Left ventricle myocardium inferior (tissue), 1 donor: ENCODE results near the gene INPP4B. TPM values are rescaled to one million over a fixed set of nuclear protein-coding genes. Genes with fewer than 3 reads are reported as not detected.

Experiments used
- DNase-seq: peaks from one replicate; pipeline ENCODE4 v3.0.0-alpha.2; 2020
- H3K27ac ChIP-seq: fragments of 200-600 bp; replicated peaks from 2 replicates; pipeline ENCODE4 v1.8.0; 2021
- H3K27me3 ChIP-seq: fragments of 200-600 bp; 2 replicates; pipeline ENCODE4 v1.8.0; 2021; ENCODE audit warnings: low read depth
- H3K36me3 ChIP-seq: fragments of 200-600 bp; 2 replicates; pipeline ENCODE4 v1.8.0; 2021
- H3K4me1 ChIP-seq: fragments of 200-600 bp; 2 replicates; pipeline ENCODE4 v1.8.0; 2021
- H3K4me3 ChIP-seq: fragments of 200-600 bp; 2 replicates; pipeline ENCODE4 v1.8.0; 2021; ENCODE audit warnings: mild to moderate bottlenecking, moderate library complexity
- H3K9me3 ChIP-seq: fragments of 200-600 bp; replicated peaks from 2 replicates; pipeline ENCODE4 v1.8.0; 2021
- CTCF ChIP-seq: fragments of 200-600 bp; IDR thresholded peaks from 2 replicates; pipeline ENCODE4 v1.8.0; 2021; ENCODE audit warnings: antibody characterized with exemption, mild to moderate bottlenecking, borderline replicate concordance
- intact Hi-C: fragments of 100-400 bp; cut with micrococcal nuclease; formaldehyde crosslinking; loops from one replicate; pipeline ENCODE4 v1.11.0; 2022
- total RNA-seq: library from RNA; stranded (reverse); fragmentation: NEBNext Ultra II Directional; extraction: Animal tissue kit (Norgen Biotek cat#: 25700); gene quantifications from one replicate; pipeline ENCODE4 v1.2.1, GENCODE V29; 2021
- donor health status: DM: no; HTN: yes; CAD: no; lungs with severe emphysema.

Gene INPP4B
- total RNA-seq, 1 donor from 2014 or later: 61.1 TPM

GRCh38 chr4:142104041-142104440, 742.1 kb downstream of the INPP4B start:
- TF ChIP-seq CTCF: no peak
- Histone ChIP-seq H3K4me1 (no peaks in the 10 kb centered on the region), H3K9me3 (no peaks in the 10 kb centered on the region), H3K4me3 (no peak overlapping the region), H3K27me3 (no peaks in the 10 kb centered on the region), H3K36me3 (no peaks in the 10 kb centered on the region), H3K27ac (no peak overlapping the region)
- intact Hi-C loops: no loop called here
- no peak for DNase-seq

- intact Hi-C loops: no loop called here
- TF ChIP-seq CTCF: no peak
- no peaks in the 10 kb centered on the region for H3K36me3 ChIP-seq
- no peak for DNase-seq
- no peaks in the 10 kb centered on the region for H3K4me1 ChIP-seq
- H3K9me3 ChIP-seq: no peaks in the 10 kb centered on the region
- no peak overlapping the region for H3K27ac ChIP-seq
- H3K4me3 ChIP-seq: no peak overlapping the region
- H3K27me3 ChIP-seq: no peaks in the 10 kb centered on the region
Observed at GRCh38 chr4:142101401-142101800, 744.7 kb downstream of the INPP4B start.

- Histone ChIP-seq H3K9me3 (no peaks in the 10 kb centered on the region), H3K27me3 (no peaks in the 10 kb centered on the region), H3K4me1 (no peaks in the 10 kb centered on the region), H3K36me3 (no peaks in the 10 kb centered on the region), H3K27ac (no peak overlapping the region), H3K4me3 (no peak overlapping the region)
- DNase-seq: no peak
- intact Hi-C loops: no loop called here
- TF ChIP-seq CTCF: no peak
Observed at GRCh38 chr4:142100941-142101340, 745.2 kb downstream of the INPP4B start.

- Histone ChIP-seq H3K27ac (no peak overlapping the region), H3K27me3 (no peaks in the 10 kb centered on the region), H3K36me3 (no peaks in the 10 kb centered on the region), H3K4me3 (no peak overlapping the region), H3K4me1 (no peaks in the 10 kb centered on the region), H3K9me3 (no peaks in the 10 kb centered on the region)
- no peak for TF ChIP-seq CTCF
- DNase-seq: no peak
- intact Hi-C loops: no loop called here
Observed at GRCh38 chr4:142098900-142099545, 747.1 kb downstream of the INPP4B start.

GRCh38 chr4:142098380-142098779, 747.7 kb downstream of the INPP4B start:
- H3K4me3 ChIP-seq: no peak overlapping the region

More at GRCh38 chr4:142098380-142098779, 747.7 kb downstream of the INPP4B start:
- no peaks in the 10 kb centered on the region for H3K4me1 ChIP-seq
- no peak overlapping the region for H3K27ac ChIP-seq
- no peak for TF ChIP-seq CTCF
- no peaks in the 10 kb centered on the region for H3K27me3 ChIP-seq
- H3K9me3 ChIP-seq: no peaks in the 10 kb centered on the region
- DNase-seq: no peak
- no peaks in the 10 kb centered on the region for H3K36me3 ChIP-seq
- intact Hi-C loops: no loop called here
